Umbilical cord (tissue), 2 donors: ENCODE data around the gene GABRB3. TPM values are rescaled to one million over a fixed set of nuclear protein-coding genes. Genes with fewer than 3 reads are reported as not detected.
A peak's percentile ranks its signal among the peaks of the same experiment; 100 is the strongest.

ENCODE experiments used
- DNase-seq: peaks from one replicate; pipeline ENCODE4 v3.0.0-alpha.2; 2015; ENCODE audit warnings: low spot score
- total RNA-seq: library from RNA; depleted of rRNA; stranded (reverse); fragments of >200 nt; gene quantifications from one replicate; pipeline ENCODE4 v1.2.3, GENCODE V29; 2014; ENCODE audit warnings: low replicate concordance; ENCODE audit not compliant: insufficient read depth

The GABRB3 gene
- total RNA-seq, 1 donor from 2014 or later: 4.8 TPM

GRCh38 chr15:26631894-26632293, 141.0 kb downstream of the GABRB3 start:
- no peak for DNase-seq

GRCh38 chr15:26630857-26631256, 142.0 kb downstream of the GABRB3 start:
- DNase-seq: no peak

- DNase-seq: peak; percentile 67
These were observed 143.9 kb downstream of the GABRB3 start for GRCh38 chr15:26628879-26629529.

- no peak for DNase-seq
These were observed 144.8 kb downstream of the GABRB3 start for GRCh38 chr15:26628071-26628470.

GRCh38 chr15:26624128-26624527, 148.7 kb downstream of the GABRB3 start:
- DNase-seq: no peak

- no peak for DNase-seq
These were observed 149.8 kb downstream of the GABRB3 start for GRCh38 chr15:26623071-26623470.

- DNase-seq: no peak
These were observed 151.1 kb downstream of the GABRB3 start for GRCh38 chr15:26621816-26622215.

- DNase-seq: peak; percentile 81
These were observed 152.1 kb downstream of the GABRB3 start for GRCh38 chr15:26620528-26621458.

GRCh38 chr15:26615927-26616302, 157.0 kb downstream of the GABRB3 start:
- DNase-seq: no peak

GRCh38 chr15:26615188-26615926, 157.5 kb downstream of the GABRB3 start:
- DNase-seq: no peak

- DNase-seq: no peak
These were observed 158.1 kb downstream of the GABRB3 start for GRCh38 chr15:26614734-26615133.

GRCh38 chr15:26598704-26599103, 174.2 kb downstream of the GABRB3 start:
- no peak for DNase-seq

GRCh38 chr15:26595611-26596010, 177.3 kb downstream of the GABRB3 start:
- DNase-seq: no peak

GRCh38 chr15:26590676-26591075, 182.2 kb downstream of the GABRB3 start:
- DNase-seq: no peak

- DNase-seq: no peak
These were observed 190.0 kb downstream of the GABRB3 start for GRCh38 chr15:26582840-26583239.

GRCh38 chr15:26580943-26581342, 191.9 kb downstream of the GABRB3 start:
- DNase-seq: no peak

- DNase-seq: peak; percentile 42
These were observed 200.1 kb downstream of the GABRB3 start for GRCh38 chr15:26572602-26573350.

GRCh38 chr15:26571346-26571745, 201.5 kb downstream of the GABRB3 start:
- DNase-seq: no peak

GRCh38 chr15:26565542-26565941, 207.3 kb downstream of the GABRB3 start:
- DNase-seq: no peak

GRCh38 chr15:26564361-26564760, 208.5 kb downstream of the GABRB3 start:
- DNase-seq: no peak

GRCh38 chr15:26562336-26562735, 210.5 kb downstream of the GABRB3 start:
- peak; percentile 50 for DNase-seq
